Testis (tissue), 3 donors: ENCODE results near the gene KLF13. TPM values are rescaled to one million over a fixed set of nuclear protein-coding genes. Genes with fewer than 3 reads are reported as not detected.
A peak's percentile ranks its signal among the peaks of the same experiment; 100 is the strongest.

Experiments
- DNase-seq: peaks from one replicate; pipeline ENCODE4 v3.0.0-alpha.2; 2019
- H3K27ac ChIP-seq, 2 donors: fragments of 200-600 bp; sonication (generic); one replicate each; pipeline ENCODE4 v1.5.1; 2019
- H3K27me3 ChIP-seq: fragments of 200-600 bp; sonication (generic); one replicate; pipeline ENCODE4 v1.5.1; 2019
- H3K36me3 ChIP-seq: fragments of 200-600 bp; sonication (generic); one replicate; pipeline ENCODE4 v1.5.1; 2017; ENCODE audit warnings: low read depth; ENCODE audit errors: missing control alignments
- H3K4me1 ChIP-seq: fragments of 200-600 bp; sonication (generic); one replicate; pipeline ENCODE4 v1.5.1; 2019
- H3K4me3 ChIP-seq, 2 donors: fragments of 200-600 bp; sonication (generic); one replicate each; pipeline ENCODE4 v1.5.1; 2017 to 2019
- H3K9me3 ChIP-seq: fragments of 200-600 bp; sonication (generic); one replicate; pipeline ENCODE4 v1.5.1; 2017
- CTCF ChIP-seq, 3 experiments: fragments of 450-650 bp in 2 of 3; fragments of 200-600 bp in 1 of 3; sonication (generic) in 1 of 3; IDR thresholded peaks; one replicate each; pipeline ENCODE4 v1.5.1; 2016 to 2019; ENCODE audit warnings: antibody characterized with exemption in 3 of 3, mild to moderate bottlenecking in 2 of 3, moderate library complexity in 1 of 3
- POLR2A ChIP-seq: fragments of 450-650 bp; IDR thresholded peaks from one replicate; pipeline ENCODE4 v1.6.1; 2017; ENCODE audit warnings: antibody characterized with exemption, mild to moderate bottlenecking, moderate library complexity
- WGBS, 2 donors: methylation state at CpG; one replicate each; pipeline ENCODE4 v1.1.5; 2018; 5-methylcytosine and 5-hydroxymethylcytosine counted together
- intact Hi-C: fragments of 100-400 bp; cut with DNase I; formaldehyde crosslinking; loops from one replicate; pipeline ENCODE4 v1.15.1; 2023; ENCODE audit warnings: low total_unique reads
- polyA plus RNA-seq: library from polyadenylated mRNA; stranded (reverse); fragments of 350-450 nt; fragmentation: Illumina TruSeq; extraction: RNeasy Lipid Tissue Mini Kit (QIAGEN cat#74804); gene quantifications from one replicate; pipeline ENCODE4 v1.2.3, GENCODE V29; 2014; ENCODE audit warnings: low read depth, low replicate concordance; ENCODE audit not compliant: insufficient read depth
- total RNA-seq, 2 donors: library from RNA; depleted of rRNA; stranded (reverse); fragments of >200 nt; gene quantifications; one replicate each; pipeline ENCODE4 v1.2.3, GENCODE V29; 2016

The KLF13 gene
- total and polyA plus RNA-seq, 3 donors from 2014 or later: 41.9 to 61.7 (median 45.7) TPM

- TF ChIP-seq CTCF (IDR thresholded peaks at IDR 0.05): no peak
- no peak for TF ChIP-seq POLR2A
- Histone ChIP-seq H3K36me3 (no peaks in the 10 kb centered on the region), H3K4me3 (no peak overlapping the region), H3K27ac (peak overlapping the region; percentile 39 to 75), H3K4me1 (peaks cover 25% of the 10 kb centered on the region), H3K9me3 (no peaks in the 10 kb centered on the region), H3K27me3 (no peaks in the 10 kb centered on the region)
- intact Hi-C loops: loop anchor here (10.0 kb wide), 1 partner anchor 88 kb away; no protein-coding TSS in a partner anchor
- peak; percentile 87 for DNase-seq
- WGBS, 2 donors: 16 to 38% methylated on average over 3 to 21 of the region's 27 CpGs
Measured at GRCh38 chr15:31396881-31397560, 70.4 kb downstream of the KLF13 start.

GRCh38 chr15:31397851-31398661, 71.4 kb downstream of the KLF13 start:
- no peak for TF ChIP-seq CTCF (IDR thresholded peaks at IDR 0.05)
- no peak for TF ChIP-seq POLR2A
- Histone ChIP-seq H3K27ac (peak overlapping the region; percentile 39 to 75), H3K9me3 (no peaks in the 10 kb centered on the region), H3K4me1 (peaks cover 24% of the 10 kb centered on the region), H3K36me3 (no peaks in the 10 kb centered on the region), H3K4me3 (no peak overlapping the region), H3K27me3 (no peaks in the 10 kb centered on the region)
- WGBS, 2 donors: 56 to 64% methylated on average over 10 to 21 of the region's 21 CpGs
- DNase-seq: no peak
- intact Hi-C loops: loop anchor here (10.0 kb wide), 1 partner anchor 87 kb away; no protein-coding TSS in a partner anchor

DNA sequence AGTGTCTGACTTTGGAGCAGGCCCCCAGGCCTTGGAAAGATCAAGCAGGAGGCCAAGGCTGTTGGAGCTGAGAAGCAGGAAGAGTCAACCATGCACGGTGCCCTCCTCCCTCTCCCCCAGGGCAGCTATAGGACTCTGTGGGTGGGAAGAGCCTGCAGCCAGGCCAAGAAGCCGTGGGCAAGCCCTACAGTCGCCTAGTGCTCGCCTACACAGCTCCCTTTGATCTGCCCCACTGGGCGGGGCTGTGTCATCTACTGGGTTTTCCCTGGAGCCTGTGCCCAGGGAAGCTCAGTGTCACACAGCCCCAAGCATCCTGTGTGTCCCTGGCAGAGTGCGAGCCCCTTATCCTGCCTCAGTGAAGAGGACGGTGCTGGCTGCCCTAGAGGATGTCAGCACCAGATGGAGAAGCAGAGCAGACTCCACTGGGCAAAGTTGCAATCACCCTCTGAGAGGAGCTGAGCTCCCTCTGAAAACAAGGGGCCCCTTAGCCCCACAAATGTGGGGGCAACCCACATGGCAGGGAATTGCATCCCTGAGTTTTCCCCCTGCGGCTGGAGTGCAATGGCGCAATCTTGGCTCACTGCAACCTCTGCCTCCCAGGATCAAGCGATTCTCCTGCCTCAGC, 72.2 kb downstream of the KLF13 start:
- Histone ChIP-seq H3K27me3 (no peaks in the 10 kb centered on the region), H3K36me3 (no peaks in the 10 kb centered on the region), H3K4me3 (no peak overlapping the region), H3K4me1 (peaks cover 27% of the 10 kb centered on the region), H3K9me3 (no peaks in the 10 kb centered on the region), H3K27ac (peak overlapping the region in 1 of 2 donors; percentile 75)
- TF ChIP-seq POLR2A (no peak), CTCF (IDR thresholded peaks at IDR 0.05) (no peak)
- no peak for DNase-seq
- intact Hi-C loops: loop anchor here (10.0 kb wide), 1 partner anchor 86 kb away; no protein-coding TSS in a partner anchor
- 77 to 100% methylated on average over 1 to 10 of the region's 10 CpGs for WGBS, 2 donors

DNA sequence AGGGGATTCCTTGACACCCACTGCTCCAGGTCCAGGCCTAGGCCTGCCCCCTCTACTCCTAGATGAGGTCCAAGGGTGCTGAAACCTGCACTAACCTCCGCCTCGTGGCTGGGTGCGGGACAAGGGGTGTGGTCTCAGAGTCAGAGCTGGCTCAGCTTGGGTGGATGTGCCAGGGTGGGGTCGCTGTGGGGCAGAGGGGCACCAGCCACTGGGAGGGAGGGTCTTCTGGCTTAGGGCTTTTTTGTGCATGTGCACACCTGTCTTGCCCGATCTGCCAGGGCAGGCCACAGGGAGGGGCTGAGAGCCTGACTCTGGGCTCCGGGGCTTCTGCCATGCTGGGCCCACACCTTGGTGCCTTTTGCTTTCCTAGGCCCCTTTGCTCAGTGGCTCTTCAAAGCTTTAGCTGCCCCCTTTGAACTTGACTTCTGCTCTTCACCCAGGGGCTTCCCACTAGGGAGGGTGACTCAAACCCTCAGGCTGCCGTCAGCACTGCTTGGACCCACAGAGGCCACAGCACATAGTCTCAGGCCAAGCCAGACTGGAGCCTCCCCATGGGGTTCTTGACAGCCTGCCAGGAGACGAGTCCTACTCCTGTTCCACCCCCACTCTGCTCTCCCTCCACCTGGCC, 73.0 kb downstream of the KLF13 start:
- Histone ChIP-seq H3K4me3 (no peak overlapping the region), H3K27ac (no peak overlapping the region), H3K27me3 (no peaks in the 10 kb centered on the region), H3K9me3 (no peaks in the 10 kb centered on the region), H3K4me1 (peaks cover 27% of the 10 kb centered on the region), H3K36me3 (no peaks in the 10 kb centered on the region)
- WGBS, 2 donors: 85% methylated on average over 5 to 8 of the region's 8 CpGs
- TF ChIP-seq POLR2A: no peak
- TF ChIP-seq CTCF (IDR thresholded peaks at IDR 0.05): no peak
- intact Hi-C loops: loop anchor here (10.0 kb wide), 1 partner anchor 85 kb away; no protein-coding TSS in a partner anchor
- DNase-seq: no peak
